Muscle layer of duodenum (tissue), 2 donors: Measurements from ENCODE around the gene RPP40.

ENCODE experiments used
- H3K27ac ChIP-seq: one replicate; pipeline ENCODE4 v1.7.0; 2013; ENCODE audit warnings: mild to moderate bottlenecking, low read length
- H3K27me3 ChIP-seq: one replicate; pipeline ENCODE4 v1.7.0; 2013; ENCODE audit warnings: low read depth, mild to moderate bottlenecking, control low read depth, low read length
- H3K36me3 ChIP-seq, 2 donors: one replicate each; pipeline ENCODE4 v1.7.0; 2013; ENCODE audit warnings: low read length in 2 of 2, control low read depth in 1 of 2, mild to moderate bottlenecking in 1 of 2; ENCODE audit not compliant: insufficient read depth in 2 of 2, control insufficient read depth in 1 of 2
- H3K4me1 ChIP-seq, 2 donors: one replicate each; pipeline ENCODE4 v1.7.0; 2013; ENCODE audit warnings: low read length in 2 of 2, mild to moderate bottlenecking in 2 of 2, control low read depth in 1 of 2, moderate library complexity in 1 of 2; ENCODE audit not compliant: insufficient read depth in 2 of 2, control insufficient read depth in 1 of 2
- H3K4me3 ChIP-seq, 2 donors: one replicate each; pipeline ENCODE4 v1.7.0; 2013; ENCODE audit warnings: low read length in 2 of 2, low read depth in 1 of 2, mild to moderate bottlenecking in 1 of 2
- H3K9me3 ChIP-seq, 2 donors: one replicate each; pipeline ENCODE4 v1.7.0; 2013; ENCODE audit warnings: low read length in 2 of 2, control low read depth in 1 of 2, mild to moderate bottlenecking in 1 of 2; ENCODE audit not compliant: control insufficient read depth in 1 of 2
- donor health status: healthy.

Gene RPP40

DNA sequence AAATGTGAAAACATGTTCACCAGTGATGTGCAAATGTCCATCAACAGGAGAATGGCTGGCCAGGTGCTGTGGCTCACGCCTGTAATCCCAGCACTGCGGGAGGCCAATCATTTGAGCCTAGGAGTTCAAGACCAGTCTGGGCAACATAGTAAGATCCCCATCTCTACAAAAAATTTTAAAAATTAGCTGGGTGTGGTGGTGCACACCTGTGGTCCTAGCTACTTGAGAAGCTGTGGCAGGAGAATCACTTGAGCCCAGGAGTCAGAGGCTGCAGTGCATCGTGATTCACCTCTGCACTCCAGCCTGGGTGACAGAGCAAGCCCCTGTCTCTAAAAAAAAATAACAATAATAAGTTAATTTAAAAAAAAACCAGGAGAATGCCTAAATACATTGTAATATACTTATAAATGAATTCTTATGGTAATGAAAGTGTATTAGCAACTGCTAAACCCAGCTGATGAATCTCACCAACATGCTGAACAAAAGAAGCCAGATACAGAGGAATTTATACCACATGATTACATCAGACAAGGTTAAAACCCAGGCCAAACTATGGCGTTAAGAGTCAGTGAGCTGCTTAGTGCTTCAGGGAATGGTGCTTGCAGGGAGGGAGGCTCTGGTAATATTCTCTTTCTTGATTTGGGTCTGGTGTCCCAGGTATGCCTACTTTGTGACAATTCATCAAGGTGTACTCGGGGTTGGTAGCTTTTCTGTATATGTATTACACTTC, 36.4 kb downstream of the RPP40 start:
- Histone ChIP-seq H3K36me3 (no peaks in the 10 kb centered on the region), H3K27me3 (no peaks in the 10 kb centered on the region), H3K9me3 (no peaks in the 10 kb centered on the region), H3K4me3 (no peak overlapping the region), H3K4me1 (peaks cover 0 to 14% of the 10 kb centered on the region in 2 donors), H3K27ac (no peak overlapping the region)

DNA sequence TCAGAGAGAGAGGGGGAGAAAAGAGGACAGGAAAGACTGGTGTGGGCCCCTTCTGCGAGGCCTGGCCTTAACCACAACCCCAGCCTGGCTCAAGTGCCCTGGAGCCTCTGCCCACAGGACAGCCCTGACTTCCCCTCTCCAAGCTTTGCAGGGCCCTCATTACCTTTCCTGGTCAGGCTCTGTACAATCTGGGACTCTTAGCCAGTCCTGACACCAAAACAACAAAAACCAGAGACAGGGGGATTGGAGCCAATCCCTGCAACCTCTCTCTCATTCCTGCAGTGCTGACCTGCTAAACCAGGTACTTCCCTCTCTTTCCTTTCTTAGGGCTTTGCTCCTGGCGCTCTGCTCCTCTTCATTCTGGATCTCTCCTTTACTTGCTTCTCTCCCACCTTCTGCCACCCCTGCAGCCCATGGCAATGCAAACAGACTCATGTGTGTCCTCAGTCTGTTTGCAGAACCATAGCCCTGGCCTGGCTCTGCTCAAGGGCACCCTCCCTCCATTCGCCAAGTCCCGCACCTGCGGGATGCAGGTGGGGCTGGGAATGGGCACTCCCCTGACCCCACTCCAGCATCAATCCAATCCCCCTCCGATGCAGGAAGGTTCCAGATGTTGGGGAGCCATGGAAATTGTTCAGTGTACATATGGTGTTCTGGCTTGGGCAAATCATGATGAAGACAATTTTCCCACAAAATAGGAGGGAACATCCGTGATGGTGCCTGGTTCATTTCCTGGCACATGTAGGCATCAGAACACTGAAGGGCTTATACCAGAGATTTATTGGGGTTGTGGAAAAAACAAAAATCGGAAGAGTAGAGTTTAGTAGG, 38.1 kb downstream of the RPP40 start:
- H3K27ac ChIP-seq, result no peak overlapping the region
- no peaks in the 10 kb centered on the region for H3K36me3 ChIP-seq
- no peaks in the 10 kb centered on the region for H3K9me3 ChIP-seq
- no peak overlapping the region for H3K4me3 ChIP-seq
- no peaks in the 10 kb centered on the region for H3K27me3 ChIP-seq
- H3K4me1 ChIP-seq, result peaks cover 0 to 14% of the 10 kb centered on the region in 2 donors

DNA sequence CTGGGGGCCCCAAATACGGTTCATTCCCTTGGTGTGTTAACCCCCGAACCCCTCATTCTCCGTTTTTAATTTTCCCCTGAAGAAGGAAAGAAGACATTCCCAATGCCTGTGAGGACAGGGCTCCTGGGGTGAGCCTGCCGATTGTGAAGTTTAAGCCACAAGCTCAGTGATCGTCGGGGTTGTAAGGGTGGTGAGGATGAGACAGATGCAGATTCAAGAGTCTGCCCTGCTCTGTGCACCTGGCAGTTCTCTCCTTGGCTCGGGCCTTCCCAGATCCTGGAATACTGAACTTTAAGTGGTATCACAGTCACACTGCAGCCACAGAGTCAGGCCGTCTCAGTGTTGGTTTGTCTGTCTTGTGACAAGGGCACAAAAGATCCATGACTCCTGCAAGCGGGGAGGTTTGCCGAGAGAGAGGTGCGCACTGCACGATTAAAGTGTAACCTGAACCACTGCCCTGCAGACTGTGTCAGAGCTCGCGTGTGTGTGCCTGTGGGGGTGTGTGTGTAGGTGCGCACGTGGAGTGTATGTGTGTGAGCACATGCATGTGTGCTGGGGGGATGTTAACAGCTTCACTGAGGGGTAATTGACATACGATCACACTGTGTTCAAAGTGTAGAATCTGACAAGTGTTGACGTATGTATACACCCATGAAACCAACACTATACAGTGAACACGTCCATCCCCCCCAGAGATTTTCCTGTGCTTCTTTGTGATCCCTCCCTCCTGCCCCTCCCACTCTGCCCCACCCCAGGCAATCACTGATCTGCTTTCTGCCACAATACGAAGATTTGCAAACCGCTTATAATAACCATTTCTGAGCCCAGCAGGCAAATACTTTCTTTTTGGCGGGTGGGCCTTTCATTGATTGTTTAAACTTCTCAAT, 38.9 kb downstream of the RPP40 start:
- H3K4me3 ChIP-seq, result no peak overlapping the region
- H3K27ac ChIP-seq, result no peak overlapping the region
- H3K36me3 ChIP-seq, result no peaks in the 10 kb centered on the region
- H3K9me3 ChIP-seq, result no peaks in the 10 kb centered on the region
- H3K27me3 ChIP-seq, result no peaks in the 10 kb centered on the region
- H3K4me1 ChIP-seq, result peaks cover 0 to 8% of the 10 kb centered on the region in 2 donors

GRCh38 chr6:4962905-4963304, 40.9 kb downstream of the RPP40 start:
- peaks cover 0 to 8% of the 10 kb centered on the region in 2 donors for H3K4me1 ChIP-seq
- no peaks in the 10 kb centered on the region for H3K27me3 ChIP-seq
- H3K9me3 ChIP-seq, result no peaks in the 10 kb centered on the region
- no peak overlapping the region for H3K27ac ChIP-seq
- no peaks in the 10 kb centered on the region for H3K36me3 ChIP-seq
- no peak overlapping the region for H3K4me3 ChIP-seq

DNA sequence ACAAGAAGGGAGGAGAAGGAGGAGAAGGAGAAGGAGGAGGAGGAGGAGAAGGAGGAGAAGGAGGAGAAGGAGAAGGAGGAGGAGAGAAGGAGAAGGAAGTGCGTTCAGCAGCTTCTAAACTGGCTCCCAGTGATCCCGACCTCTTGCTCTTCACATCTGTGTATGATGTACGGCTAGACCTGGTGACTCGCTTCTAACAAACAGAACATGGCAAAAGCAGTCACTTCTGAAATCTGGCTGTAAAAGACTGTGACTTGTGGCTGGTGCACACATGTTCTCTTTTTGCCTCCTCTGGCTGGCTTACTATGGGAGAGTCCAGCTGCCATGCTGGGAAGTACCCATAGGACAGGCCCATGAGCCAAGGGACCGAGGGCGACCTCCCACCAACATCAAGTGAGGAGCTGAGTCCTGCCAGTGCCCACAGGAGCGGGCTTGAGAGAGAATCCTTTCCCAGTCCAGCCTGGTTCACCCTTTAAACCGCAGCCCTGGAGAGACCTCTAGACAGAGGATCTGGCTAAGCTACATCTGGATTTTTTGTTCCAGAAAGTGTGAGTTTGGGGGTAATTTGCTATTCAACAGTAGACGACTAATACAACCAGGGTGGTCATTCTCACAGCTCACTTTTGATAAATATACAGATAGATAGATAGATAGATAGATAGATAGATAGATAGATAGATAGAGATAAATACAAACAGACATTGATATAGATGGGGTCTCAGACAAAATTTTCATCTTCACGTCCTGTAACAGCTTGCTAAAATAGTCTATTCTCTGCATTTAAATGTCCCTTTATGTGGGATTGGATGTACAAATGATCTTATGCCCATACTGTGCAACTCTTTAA, 42.3 kb downstream of the RPP40 start:
- Histone ChIP-seq H3K4me1 (peaks cover 0 to 8% of the 10 kb centered on the region in 2 donors), H3K9me3 (no peaks in the 10 kb centered on the region), H3K27me3 (no peaks in the 10 kb centered on the region), H3K27ac (no peak overlapping the region), H3K36me3 (no peaks in the 10 kb centered on the region), H3K4me3 (no peak overlapping the region)

- no peaks in the 10 kb centered on the region for H3K27me3 ChIP-seq
- H3K36me3 ChIP-seq, result peaks cover 6 to 20% of the 10 kb centered on the region in 2 donors
- H3K9me3 ChIP-seq, result no peaks in the 10 kb centered on the region
- H3K4me1 ChIP-seq, result no peaks in the 10 kb centered on the region
- H3K4me3 ChIP-seq, result no peak overlapping the region
- H3K27ac ChIP-seq, result no peak overlapping the region
These were observed 45.2 kb downstream of the RPP40 start for GRCh38 chr6:4958624-4959023.

GRCh38 chr6:4957521-4958231, 46.2 kb downstream of the RPP40 start:
- Histone ChIP-seq H3K4me3 (no peak overlapping the region), H3K4me1 (no peaks in the 10 kb centered on the region), H3K27ac (no peak overlapping the region), H3K36me3 (peaks cover 7 to 29% of the 10 kb centered on the region in 2 donors), H3K27me3 (no peaks in the 10 kb centered on the region), H3K9me3 (no peaks in the 10 kb centered on the region)

DNA sequence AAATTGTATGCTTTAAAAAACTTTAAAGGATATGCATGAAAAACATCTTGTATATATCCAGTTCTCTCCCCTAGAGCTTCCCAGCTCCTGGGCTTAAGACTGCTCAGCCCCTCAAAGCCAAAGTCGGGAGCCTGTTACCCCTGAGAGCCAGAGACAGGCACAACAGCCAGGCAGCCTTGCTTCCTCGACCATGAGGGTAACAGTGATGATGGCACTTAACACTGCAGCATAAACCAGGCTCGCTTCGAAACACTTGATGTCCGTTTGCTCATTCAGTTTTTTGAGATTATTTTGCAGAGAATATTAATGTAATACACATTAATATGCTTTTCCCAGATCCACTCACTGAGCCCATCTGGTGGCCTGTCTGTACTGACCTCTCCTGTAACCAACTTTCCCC, 47.2 kb downstream of the RPP40 start:
- H3K4me1 ChIP-seq, result no peaks in the 10 kb centered on the region
- no peak overlapping the region for H3K27ac ChIP-seq
- H3K36me3 ChIP-seq, result peaks cover 14 to 36% of the 10 kb centered on the region in 2 donors
- no peaks in the 10 kb centered on the region for H3K27me3 ChIP-seq
- H3K9me3 ChIP-seq, result no peaks in the 10 kb centered on the region
- no peak overlapping the region for H3K4me3 ChIP-seq

DNA sequence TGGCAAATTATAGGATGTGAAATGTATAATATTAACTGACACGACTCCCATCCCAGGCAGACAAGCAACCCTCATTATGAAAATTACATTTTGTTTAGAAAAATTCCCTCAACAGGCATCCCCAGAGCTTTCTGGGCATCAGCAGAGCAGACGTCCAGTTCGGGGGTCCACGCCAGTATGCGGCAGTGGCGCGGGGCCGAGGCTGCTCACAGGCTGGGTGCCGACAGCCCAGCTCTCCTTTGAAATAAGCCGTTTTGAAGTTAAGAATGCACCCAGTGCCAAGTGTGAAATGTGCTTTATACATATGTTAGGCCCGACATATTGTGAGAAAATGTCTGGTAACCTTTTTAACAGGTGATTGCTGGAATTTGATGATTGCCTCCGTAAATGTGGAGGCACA, 50.4 kb downstream of the RPP40 start:
- no peak overlapping the region for H3K27ac ChIP-seq
- no peak overlapping the region for H3K4me3 ChIP-seq
- peaks cover 27 to 51% of the 10 kb centered on the region in 2 donors for H3K36me3 ChIP-seq
- no peaks in the 10 kb centered on the region for H3K27me3 ChIP-seq
- H3K9me3 ChIP-seq, result no peaks in the 10 kb centered on the region
- H3K4me1 ChIP-seq, result no peaks in the 10 kb centered on the region

GRCh38 chr6:4950836-4951533, 52.9 kb downstream of the RPP40 start:
- Histone ChIP-seq H3K27me3 (no peaks in the 10 kb centered on the region), H3K4me1 (no peaks in the 10 kb centered on the region), H3K27ac (no peak overlapping the region), H3K36me3 (peaks cover 27 to 60% of the 10 kb centered on the region in 2 donors), H3K9me3 (no peaks in the 10 kb centered on the region), H3K4me3 (no peak overlapping the region)
